GM21515 (cell line): ENCODE results near the gene NUDT2.

Experiments
- ATAC-seq: cut with Tn5 transposase; IDR thresholded peaks from one replicate; pipeline ENCODE4 v1.9.1; 2021; ENCODE audit not compliant: unreplicated experiment

The NUDT2 gene

GRCh38 chr9:34384368-34385165 lies 55.2 kb downstream of the NUDT2 start:
- ATAC-seq, result no peak

- no peak for ATAC-seq
Measured at GRCh38 chr9:34385561-34386230, 56.3 kb downstream of the NUDT2 start.

- ATAC-seq, result no peak
Measured at GRCh38 chr9:34386656-34387055, 57.3 kb downstream of the NUDT2 start.

GRCh38 chr9:34387239-34387638 lies 57.9 kb downstream of the NUDT2 start:
- no peak for ATAC-seq

GRCh38 chr9:34392511-34392910 lies 63.1 kb downstream of the NUDT2 start:
- ATAC-seq, result no peak
